ENCODE results near the gene STXBP3. TPM values are rescaled to one million over a fixed set of nuclear protein-coding genes. Genes with fewer than 3 reads are reported as not detected.

Gene STXBP3
- polyA plus RNA-seq, 1 donor from 2014 or later: 29.6 TPM

- Histone ChIP-seq H4K20me1 (ENCODE audit: insufficient read depth) (no peaks in the 10 kb centered on the region), H3F3A (ENCODE audit: insufficient read depth, low read length, poor library complexity, severe bottlenecking) (no peaks in the 10 kb centered on the region), H3K9ac (ENCODE audit: low read length) (peak overlapping the region; percentile 11), H3K4me2 (ENCODE audit: low read length) (no peak overlapping the region), H3K36me3 (ENCODE audit: insufficient read depth, low read length) (no peaks in the 10 kb centered on the region), H3K9me3 (ENCODE audit: low read length) (no peaks in the 10 kb centered on the region), H3K4me3 (ENCODE audit: low read length) (no peak overlapping the region), H3K79me2 (replicated peaks; ENCODE audit: insufficient read depth, low read length) (no peaks in the 10 kb centered on the region), H2AFZ (ENCODE audit: low read depth, low read length) (peak overlapping the region; percentile 15), H3K27ac (ENCODE audit: low read length) (peak overlapping the region; percentile 13), H3K27me3 (ENCODE audit: insufficient read depth, low read depth, low read length) (no peaks in the 10 kb centered on the region), H3K9me2 (ENCODE audit: insufficient read depth, low read length) (no peaks in the 10 kb centered on the region)
- TF ChIP-seq POLR2AphosphoS5 (IDR thresholded peaks at IDR 0.05) (no peak), SMC3 (conservative IDR thresholded peaks at IDR 0.05; ENCODE audit: poor library complexity) (no peak), RAD21 (conservative IDR thresholded peaks at IDR 0.05) (no peak), TAF1 (IDR thresholded peaks at IDR 0.05; ENCODE audit: low read depth) (no peak), MXI1 (conservative IDR thresholded peaks at IDR 0.05; ENCODE audit: poor library complexity, severe bottlenecking) (no peak), EZH2 (IDR thresholded peaks at IDR 0.05; ENCODE audit: borderline replicate concordance, insufficient read depth, low read length, poor library complexity, severe bottlenecking) (no peak), EP300 (conservative IDR thresholded peaks at IDR 0.05; ENCODE audit: poor library complexity, severe bottlenecking) (no peak), CTCF (IDR thresholded peaks at IDR 0.05; ENCODE audit: poor library complexity, severe bottlenecking) (no peak)
- TF ChIP-seq, protein P1, sequence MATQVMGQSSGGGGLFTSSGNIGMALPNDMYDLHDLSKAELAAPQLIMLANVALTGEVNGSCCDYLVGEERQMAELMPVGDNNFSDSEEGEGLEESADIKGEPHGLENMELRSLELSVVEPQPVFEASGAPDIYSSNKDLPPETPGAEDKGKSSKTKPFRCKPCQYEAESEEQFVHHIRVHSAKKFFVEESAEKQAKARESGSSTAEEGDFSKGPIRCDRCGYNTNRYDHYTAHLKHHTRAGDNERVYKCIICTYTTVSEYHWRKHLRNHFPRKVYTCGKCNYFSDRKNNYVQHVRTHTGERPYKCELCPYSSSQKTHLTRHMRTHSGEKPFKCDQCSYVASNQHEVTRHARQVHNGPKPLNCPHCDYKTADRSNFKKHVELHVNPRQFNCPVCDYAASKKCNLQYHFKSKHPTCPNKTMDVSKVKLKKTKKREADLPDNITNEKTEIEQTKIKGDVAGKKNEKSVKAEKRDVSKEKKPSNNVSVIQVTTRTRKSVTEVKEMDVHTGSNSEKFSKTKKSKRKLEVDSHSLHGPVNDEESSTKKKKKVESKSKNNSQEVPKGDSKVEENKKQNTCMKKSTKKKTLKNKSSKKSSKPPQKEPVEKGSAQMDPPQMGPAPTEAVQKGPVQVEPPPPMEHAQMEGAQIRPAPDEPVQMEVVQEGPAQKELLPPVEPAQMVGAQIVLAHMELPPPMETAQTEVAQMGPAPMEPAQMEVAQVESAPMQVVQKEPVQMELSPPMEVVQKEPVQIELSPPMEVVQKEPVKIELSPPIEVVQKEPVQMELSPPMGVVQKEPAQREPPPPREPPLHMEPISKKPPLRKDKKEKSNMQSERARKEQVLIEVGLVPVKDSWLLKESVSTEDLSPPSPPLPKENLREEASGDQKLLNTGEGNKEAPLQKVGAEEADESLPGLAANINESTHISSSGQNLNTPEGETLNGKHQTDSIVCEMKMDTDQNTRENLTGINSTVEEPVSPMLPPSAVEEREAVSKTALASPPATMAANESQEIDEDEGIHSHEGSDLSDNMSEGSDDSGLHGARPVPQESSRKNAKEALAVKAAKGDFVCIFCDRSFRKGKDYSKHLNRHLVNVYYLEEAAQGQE (IDR thresholded peaks at IDR 0.05; ENCODE audit: borderline replicate concordance): no peak
Measured at GRCh38 chr1:108852221-108852975, 105.9 kb downstream of the STXBP3 start.

GRCh38 chr1:108854221-108855019 lies 107.9 kb downstream of the STXBP3 start:
- Histone ChIP-seq H3K4me2 (ENCODE audit: low read length) (no peak overlapping the region), H3K27ac (ENCODE audit: low read length) (no peak overlapping the region), H2AFZ (ENCODE audit: low read depth, low read length) (no peak overlapping the region)

More at GRCh38 chr1:108854221-108855019, 107.9 kb downstream of the STXBP3 start:
- Histone ChIP-seq H3K27me3 (ENCODE audit: insufficient read depth, low read depth, low read length) (no peaks in the 10 kb centered on the region), H3K4me3 (ENCODE audit: low read length) (no peak overlapping the region), H3K9ac (ENCODE audit: low read length) (no peak overlapping the region), H3K36me3 (ENCODE audit: insufficient read depth, low read length) (no peaks in the 10 kb centered on the region), H3K79me2 (replicated peaks; ENCODE audit: insufficient read depth, low read length) (no peaks in the 10 kb centered on the region), H3F3A (ENCODE audit: insufficient read depth, low read length, poor library complexity, severe bottlenecking) (no peaks in the 10 kb centered on the region), H4K20me1 (ENCODE audit: insufficient read depth) (no peaks in the 10 kb centered on the region), H3K9me3 (ENCODE audit: low read length) (no peaks in the 10 kb centered on the region), H3K9me2 (ENCODE audit: insufficient read depth, low read length) (no peaks in the 10 kb centered on the region)
- TF ChIP-seq POLR2AphosphoS5 (IDR thresholded peaks at IDR 0.05): no peak
- TF ChIP-seq, protein P1 (IDR thresholded peaks at IDR 0.05; ENCODE audit: borderline replicate concordance): no peak
- no peak for TF ChIP-seq MXI1 (conservative IDR thresholded peaks at IDR 0.05; ENCODE audit: poor library complexity, severe bottlenecking)

Measured in neural cell (in vitro differentiated cells).